GDM1 (cell line): ENCODE results near the gene EPN1.

Experiments used
- DNase-seq: peaks from one replicate; lab custom pipeline; 2025; lab: John Stamatoyannopoulos, UW

Gene EPN1

GRCh38 chr19:55679343-55680257 is 4.6 kb downstream of the EPN1 start:
- DNase-seq = no peak

- no peak for DNase-seq
These were observed 5.5 kb downstream of the EPN1 start for GRCh38 chr19:55680339-55681130.

- no peak for DNase-seq
These were observed 6.4 kb downstream of the EPN1 start for GRCh38 chr19:55681131-55682092.

GRCh38 chr19:55683449-55684261 is 8.6 kb downstream of the EPN1 start:
- no peak for DNase-seq

DNA sequence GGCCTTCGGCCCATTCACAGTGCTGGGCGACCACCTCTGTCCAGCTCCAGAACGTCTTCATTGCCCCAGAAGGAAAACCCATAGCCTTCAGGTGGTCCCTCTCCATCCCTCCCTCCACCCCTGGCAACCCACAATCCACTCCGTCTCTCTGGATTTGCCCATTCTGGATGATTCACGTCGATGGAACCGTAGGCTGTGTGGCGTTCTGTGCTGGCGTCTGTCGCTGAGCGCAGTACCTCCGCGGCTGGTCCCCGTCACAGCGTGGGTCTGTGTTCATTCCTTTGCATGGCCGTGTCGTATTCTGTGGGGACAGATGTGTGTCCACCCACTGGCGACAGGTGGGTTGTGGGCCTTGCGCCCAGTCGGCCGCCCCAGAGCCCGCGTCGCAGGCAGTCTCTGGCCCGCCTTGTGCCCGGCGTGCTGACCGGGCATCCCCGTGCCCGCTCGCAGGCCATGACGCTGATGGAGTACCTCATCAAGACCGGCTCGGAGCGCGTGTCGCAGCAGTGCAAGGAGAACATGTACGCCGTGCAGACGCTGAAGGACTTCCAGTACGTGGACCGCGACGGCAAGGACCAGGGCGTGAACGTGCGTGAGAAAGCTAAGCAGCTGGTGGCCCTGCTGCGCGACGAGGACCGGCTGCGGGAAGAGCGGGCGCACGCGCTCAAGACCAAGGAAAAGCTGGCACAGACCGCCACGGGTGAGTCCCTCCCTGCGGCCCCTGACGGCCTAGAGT is 10.1 kb downstream of the EPN1 start:
- DNase-seq = no peak

GRCh38 chr19:55685776-55686175 is 10.8 kb downstream of the EPN1 start:
- no peak for DNase-seq

DNA sequence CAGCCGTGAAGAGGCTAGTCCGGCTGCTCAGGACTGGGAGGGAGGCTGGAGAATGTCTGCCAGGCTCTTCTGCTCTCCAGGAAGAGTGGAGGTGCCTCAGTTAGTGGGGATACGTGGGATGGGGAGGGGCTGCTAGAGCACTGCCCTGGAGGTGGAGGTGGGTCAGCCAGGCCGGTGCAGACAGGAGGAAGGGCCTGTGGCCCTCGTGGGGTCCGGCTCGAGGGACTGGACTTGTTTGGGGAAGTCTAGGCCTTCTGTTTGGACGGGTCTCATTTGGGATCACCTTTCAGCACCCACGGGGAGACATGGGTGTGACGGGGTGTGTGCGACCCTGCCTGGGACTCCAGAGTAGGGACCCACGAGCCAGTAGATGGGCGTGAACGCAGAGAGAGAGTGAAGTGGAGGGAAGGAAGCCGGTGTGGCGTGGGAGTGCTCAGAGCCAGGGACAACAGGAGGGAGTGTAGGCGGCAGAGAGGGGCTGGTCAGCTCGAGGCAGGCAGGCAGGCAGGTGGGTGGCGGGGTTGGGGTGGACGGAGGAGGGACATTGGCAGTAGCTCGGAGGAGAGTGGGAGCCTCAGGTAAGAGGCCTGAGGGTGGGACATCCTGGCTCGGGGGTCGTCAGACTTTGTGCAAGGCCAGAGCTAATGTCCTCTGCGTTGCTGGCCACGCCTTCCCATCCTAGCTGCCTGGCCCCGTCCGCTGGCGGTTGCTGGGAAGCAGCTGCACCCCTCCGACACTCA is 11.5 kb downstream of the EPN1 start:
- DNase-seq = no peak

- no peak for DNase-seq
These were observed 12.5 kb downstream of the EPN1 start for GRCh38 chr19:55687281-55688201.

GRCh38 chr19:55688422-55689218 is 13.6 kb downstream of the EPN1 start:
- no peak for DNase-seq

DNA sequence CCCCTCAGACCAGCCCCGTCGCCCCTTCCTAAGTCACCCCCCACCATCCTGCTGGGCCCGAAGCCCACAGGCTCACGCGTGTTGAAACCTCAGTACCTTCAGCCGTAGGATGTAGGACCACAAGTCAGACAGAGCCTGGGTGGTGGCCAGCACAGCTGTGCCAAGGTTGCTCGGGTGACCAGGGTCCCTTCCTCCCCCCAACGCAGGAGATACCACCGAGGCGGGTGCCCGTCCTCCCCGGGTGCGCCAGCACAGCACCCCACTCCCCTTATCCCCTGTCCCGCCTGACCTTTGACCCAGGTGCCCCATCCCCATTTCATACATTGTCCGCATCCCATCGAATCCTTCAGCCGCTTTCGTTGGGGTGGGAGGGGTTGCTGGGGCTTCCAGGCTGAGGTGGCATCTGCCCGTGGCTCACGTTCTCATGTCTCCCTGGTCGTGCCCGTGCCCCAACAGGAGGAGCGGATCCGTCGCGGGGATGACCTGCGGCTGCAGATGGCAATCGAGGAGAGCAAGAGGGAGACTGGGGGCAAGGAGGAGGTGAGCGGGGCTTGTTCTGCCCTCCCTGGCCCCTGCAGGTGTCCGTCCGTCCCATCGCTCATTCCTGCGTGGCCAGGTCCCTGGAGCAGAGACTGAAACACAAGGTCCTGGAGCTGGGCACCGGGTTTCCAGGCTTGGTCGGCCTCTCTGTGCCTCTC is 14.5 kb downstream of the EPN1 start:
- no peak for DNase-seq

- no peak for DNase-seq
These were observed 15.2 kb downstream of the EPN1 start for GRCh38 chr19:55690109-55690768.

DNA sequence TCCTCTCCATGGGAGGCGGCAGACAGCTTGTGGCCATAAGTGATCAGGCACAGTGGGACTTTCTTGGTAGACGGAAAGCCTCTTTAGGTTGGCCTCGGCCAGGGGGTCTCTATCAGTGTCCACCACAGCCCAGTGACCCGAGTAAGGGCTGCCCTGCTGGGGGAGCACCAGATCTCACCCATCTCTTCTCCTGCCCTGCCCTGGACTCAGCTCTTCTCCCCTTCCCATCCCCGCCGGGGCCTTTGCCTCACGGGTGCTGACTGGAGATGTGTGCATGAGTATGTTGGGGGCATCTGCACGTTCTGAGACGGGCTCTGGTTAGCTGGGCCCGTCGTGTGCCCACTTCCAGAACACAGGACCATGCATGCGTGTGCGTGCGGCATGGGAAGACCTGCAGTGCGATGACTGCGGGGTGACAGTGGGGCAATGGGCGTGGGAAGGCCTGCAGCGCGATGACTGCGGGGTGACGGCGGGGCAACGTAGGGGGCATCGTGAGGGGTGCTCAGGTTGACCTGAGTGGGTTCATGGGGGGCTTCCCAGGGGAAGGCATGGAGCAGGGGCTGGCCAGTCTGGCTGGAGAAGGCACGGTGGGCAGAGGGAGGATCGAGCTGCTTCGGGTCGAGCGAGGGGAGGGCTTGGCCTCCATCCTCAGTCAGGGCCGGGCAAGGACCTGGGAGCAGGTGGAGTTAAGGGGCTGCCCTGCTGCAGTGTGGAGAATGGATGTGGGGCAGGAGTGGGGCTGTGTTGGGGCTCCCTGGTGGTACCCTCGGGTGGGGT is 15.9 kb downstream of the EPN1 start:
- DNase-seq = no peak

- no peak for DNase-seq
These were observed 16.8 kb downstream of the EPN1 start for GRCh38 chr19:55691561-55692481.

DNA sequence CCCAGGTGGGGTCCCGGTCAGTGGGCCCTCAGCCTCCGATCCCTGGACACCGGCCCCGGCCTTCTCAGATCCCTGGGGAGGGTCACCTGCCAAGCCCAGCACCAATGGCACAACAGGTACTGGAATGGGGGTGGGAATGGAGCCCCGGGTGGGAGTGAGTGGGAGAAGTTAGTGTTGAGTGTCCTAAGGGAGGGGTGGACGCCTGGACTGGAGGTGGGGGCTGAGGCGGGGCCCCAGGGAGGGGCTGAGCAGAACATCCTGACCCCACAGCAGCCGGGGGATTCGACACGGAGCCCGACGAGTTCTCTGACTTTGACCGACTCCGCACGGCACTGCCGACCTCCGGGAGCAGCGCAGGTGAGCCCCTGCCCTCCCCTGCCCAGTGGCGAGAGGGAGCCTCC is 17.7 kb downstream of the EPN1 start:
- no peak for DNase-seq
